Measurements from ENCODE around the gene ZFAND6. TPM values are rescaled to one million over a fixed set of nuclear protein-coding genes. Genes with fewer than 3 reads are reported as not detected.
"Not testable (repeated sequence)": the region's sequence is repeated elsewhere in the genome, so short reads cannot be mapped to it uniquely, and the experiment has no call there.

Gene ZFAND6
- total RNA-seq, 1 donor from 2014 or later = 43.5 TPM

DNA sequence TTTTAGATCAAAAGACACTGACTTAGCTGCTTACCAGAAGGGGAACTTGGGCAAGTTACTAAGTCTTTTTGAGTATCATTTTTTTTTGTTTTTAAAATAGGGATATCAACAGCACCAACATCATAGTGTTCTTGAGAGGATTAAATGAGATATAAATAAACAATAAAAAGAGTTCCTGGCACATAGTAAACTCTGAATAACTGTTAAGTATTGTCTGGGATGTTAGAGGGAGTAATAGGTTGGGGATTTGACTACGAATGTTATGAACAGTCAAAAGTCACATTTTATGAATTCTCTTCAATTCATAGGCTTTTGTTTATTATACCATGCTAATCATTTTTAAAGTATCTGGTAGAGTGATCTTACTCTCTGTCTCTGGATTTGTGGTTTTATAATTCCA lies 55.5 kb downstream of the ZFAND6 start:
- intact Hi-C loops (cut with micrococcal nuclease) = no loop called here
- H3K27me3 Mint-ChIP-seq = no peaks in the 10 kb centered on the region
- DNase-seq = no peak
- no peak overlapping the region for H3K27ac Mint-ChIP-seq
- no peak overlapping the region for H3K4me3 Mint-ChIP-seq
- H3K36me3 Mint-ChIP-seq (ENCODE audit: low read depth) = peaks cover 2% of the 10 kb centered on the region
- no peaks in the 10 kb centered on the region for H3K9me3 Mint-ChIP-seq
- H3K4me1 Mint-ChIP-seq = peaks cover 1% of the 10 kb centered on the region

DNA sequence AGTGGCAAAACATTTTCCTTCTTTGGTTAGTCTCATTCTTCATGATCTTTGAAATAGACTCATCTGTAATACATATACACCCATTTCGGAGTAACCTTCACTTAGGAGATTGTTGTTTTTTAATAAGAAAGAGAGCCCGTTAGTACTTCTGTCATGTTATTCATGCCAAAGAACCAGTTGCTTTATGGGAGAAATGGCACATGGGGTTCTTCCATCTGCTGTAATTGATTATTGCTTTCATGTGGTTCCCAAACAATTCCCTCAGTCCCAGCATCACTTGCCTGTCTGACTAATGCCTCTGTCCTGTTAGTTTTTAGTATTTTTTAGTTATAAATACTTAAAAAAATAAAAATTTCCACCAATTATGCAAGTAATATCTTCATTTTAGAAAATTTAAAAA lies 59.5 kb downstream of the ZFAND6 start:
- Mint-ChIP-seq H3K36me3 (ENCODE audit: low read depth) (peaks cover 19% of the 10 kb centered on the region), H3K27me3 (no peaks in the 10 kb centered on the region), H3K27ac (no peak overlapping the region), H3K4me1 (no peaks in the 10 kb centered on the region), H3K9me3 (no peaks in the 10 kb centered on the region), H3K4me3 (no peak overlapping the region)
- intact Hi-C loops (cut with micrococcal nuclease) = no loop called here
- no peak for DNase-seq

DNA sequence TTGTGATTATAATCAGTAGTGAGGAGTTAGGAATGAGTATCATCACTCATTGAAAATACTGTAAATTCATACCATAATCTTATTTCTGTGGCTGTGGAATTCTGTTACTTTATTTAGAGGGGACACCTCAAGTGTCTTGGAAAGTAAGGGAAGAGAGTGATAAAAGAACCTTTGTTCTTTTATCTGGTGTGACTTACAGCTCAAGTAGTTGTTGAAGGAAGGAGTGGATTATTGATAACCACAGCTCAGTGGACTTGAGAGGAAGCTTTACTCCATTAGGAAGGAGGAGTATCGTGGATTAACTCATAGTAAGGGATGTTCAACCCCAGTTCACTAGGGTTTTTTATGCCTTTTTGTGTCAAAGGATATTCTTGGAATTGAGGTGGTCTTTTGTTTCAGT lies 61.2 kb downstream of the ZFAND6 start:
- H3K36me3 Mint-ChIP-seq (ENCODE audit: low read depth) = peaks cover 27% of the 10 kb centered on the region
- no peak overlapping the region for H3K27ac Mint-ChIP-seq
- DNase-seq = no peak
- H3K27me3 Mint-ChIP-seq = no peaks in the 10 kb centered on the region
- intact Hi-C loops (cut with micrococcal nuclease) = no loop called here
- no peaks in the 10 kb centered on the region for H3K9me3 Mint-ChIP-seq
- H3K4me1 Mint-ChIP-seq = no peaks in the 10 kb centered on the region
- H3K4me3 Mint-ChIP-seq = no peak overlapping the region

DNA sequence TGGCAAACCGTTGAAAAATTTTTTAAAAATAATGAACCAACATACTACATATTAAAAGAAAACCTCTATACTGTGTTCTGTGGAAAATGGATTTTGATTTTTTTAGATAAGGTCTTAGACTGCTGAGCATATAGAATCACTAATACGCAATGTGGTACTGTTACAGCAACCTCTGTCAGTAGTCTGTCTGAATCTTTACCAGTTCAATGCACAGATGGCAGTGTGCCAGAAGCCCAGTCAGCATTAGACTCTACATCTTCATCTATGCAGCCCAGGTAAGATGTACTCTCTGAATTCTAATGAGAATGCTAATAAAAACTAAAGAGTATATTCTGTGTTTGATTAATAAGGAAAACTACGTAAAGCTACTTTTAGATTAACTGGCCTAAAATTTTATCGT lies 62.1 kb downstream of the ZFAND6 start:
- Mint-ChIP-seq H3K4me3 (no peak overlapping the region), H3K36me3 (ENCODE audit: low read depth) (peaks cover 33% of the 10 kb centered on the region), H3K4me1 (no peaks in the 10 kb centered on the region), H3K27ac (no peak overlapping the region), H3K27me3 (no peaks in the 10 kb centered on the region), H3K9me3 (no peaks in the 10 kb centered on the region)
- no peak for DNase-seq
- intact Hi-C loops (cut with micrococcal nuclease) = no loop called here

DNA sequence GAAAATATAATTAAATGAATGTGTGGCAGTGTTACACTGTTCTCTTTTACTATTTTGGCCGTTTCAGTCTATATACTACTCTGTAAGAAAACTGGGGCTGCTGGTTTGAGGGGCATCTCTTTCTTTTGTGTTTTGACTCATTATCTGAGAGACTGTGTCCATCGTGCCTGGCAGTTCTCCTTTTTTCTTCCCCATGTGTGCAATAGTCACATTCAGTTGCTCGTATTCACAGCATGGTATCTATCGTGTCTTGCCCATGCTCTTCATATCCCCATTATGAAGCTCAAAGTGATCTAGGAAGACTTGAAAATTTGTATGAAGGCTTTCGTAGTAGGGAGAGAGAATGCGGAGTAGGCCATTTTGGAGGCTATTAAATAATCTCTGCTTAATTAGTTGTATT lies 63.6 kb downstream of the ZFAND6 start:
- Mint-ChIP-seq H3K4me1 (no peaks in the 10 kb centered on the region), H3K9me3 (no peaks in the 10 kb centered on the region), H3K27me3 (no peaks in the 10 kb centered on the region), H3K36me3 (ENCODE audit: low read depth) (peaks cover 33% of the 10 kb centered on the region), H3K4me3 (no peak overlapping the region), H3K27ac (no peak overlapping the region)
- intact Hi-C loops (cut with micrococcal nuclease) = no loop called here
- no peak for DNase-seq

DNA sequence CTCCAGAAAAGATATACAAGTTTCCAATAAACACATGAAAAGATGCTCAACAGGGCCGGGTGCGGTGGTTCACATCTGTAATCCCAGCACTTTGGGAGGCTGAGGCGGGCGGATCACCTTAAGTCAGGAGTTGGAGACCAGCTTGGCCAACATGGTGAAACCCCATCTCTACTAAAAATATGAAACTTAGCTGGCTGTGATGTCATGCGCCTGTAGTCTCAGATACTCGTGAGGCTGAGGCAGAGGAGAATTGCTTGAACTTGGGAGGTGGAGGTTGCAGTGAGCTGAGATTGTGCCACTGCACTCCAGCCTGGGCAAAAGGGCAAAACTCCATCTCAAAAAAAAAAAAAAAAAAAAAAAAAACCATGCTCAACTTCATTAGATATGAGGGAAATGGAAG lies 67.8 kb downstream of the ZFAND6 start:
- DNase-seq; H3K9me3 Mint-ChIP-seq; intact Hi-C loops (cut with micrococcal nuclease); H3K27ac Mint-ChIP-seq; H3K4me1 Mint-ChIP-seq; H3K4me3 Mint-ChIP-seq; H3K27me3 Mint-ChIP-seq: not testable (repeated sequence)
- H3K36me3 Mint-ChIP-seq (ENCODE audit: low read depth) = peaks cover 26% of the 10 kb centered on the region

DNA sequence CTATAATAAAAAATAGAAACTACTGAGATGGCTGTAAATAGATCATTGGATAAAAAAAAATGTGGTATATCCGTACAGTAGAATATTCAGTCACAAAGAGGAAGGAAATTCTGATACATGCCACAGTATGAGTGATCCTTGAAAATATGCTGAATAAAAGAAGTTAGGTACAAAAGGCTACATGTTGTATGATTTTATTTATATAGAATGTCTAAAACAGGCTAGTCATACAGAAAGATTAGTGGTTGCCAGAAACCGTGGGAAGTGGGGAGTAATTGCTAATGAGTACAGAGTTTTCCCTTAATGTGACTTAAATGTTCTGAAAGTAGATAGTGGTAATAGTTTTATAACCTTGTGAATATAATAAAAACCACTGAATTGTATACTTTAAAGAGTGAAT lies 68.4 kb downstream of the ZFAND6 start:
- Mint-ChIP-seq H3K36me3 (ENCODE audit: low read depth) (peaks cover 27% of the 10 kb centered on the region), H3K4me1 (no peaks in the 10 kb centered on the region), H3K4me3 (no peak overlapping the region), H3K9me3 (no peaks in the 10 kb centered on the region), H3K27ac (no peak overlapping the region), H3K27me3 (no peaks in the 10 kb centered on the region)
- DNase-seq = no peak
- intact Hi-C loops (cut with micrococcal nuclease) = no loop called here

DNA sequence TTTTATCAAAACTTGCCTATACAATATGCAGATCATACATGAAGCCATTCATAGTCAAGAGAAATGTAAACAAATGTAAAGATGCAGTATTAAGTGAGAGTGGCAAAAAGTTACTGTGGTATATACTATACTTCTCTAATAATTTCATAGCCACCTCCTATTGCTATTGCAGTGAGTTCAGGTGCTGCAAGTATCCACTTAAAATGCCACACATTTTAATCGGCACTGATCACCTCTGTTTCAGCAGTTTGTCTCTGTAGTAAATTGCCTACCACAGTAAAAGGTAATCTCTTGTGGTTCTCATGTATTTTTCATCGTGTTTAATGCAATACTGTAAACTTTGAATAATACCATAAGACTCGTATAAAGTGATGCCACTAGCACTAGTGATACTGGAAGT lies 72.9 kb downstream of the ZFAND6 start:
- intact Hi-C loops (cut with micrococcal nuclease) = no loop called here
- Mint-ChIP-seq H3K27ac (no peak overlapping the region), H3K9me3 (no peaks in the 10 kb centered on the region), H3K4me3 (no peak overlapping the region), H3K36me3 (ENCODE audit: low read depth) (peaks cover 25% of the 10 kb centered on the region), H3K27me3 (no peaks in the 10 kb centered on the region), H3K4me1 (no peaks in the 10 kb centered on the region)
- no peak for DNase-seq

DNA sequence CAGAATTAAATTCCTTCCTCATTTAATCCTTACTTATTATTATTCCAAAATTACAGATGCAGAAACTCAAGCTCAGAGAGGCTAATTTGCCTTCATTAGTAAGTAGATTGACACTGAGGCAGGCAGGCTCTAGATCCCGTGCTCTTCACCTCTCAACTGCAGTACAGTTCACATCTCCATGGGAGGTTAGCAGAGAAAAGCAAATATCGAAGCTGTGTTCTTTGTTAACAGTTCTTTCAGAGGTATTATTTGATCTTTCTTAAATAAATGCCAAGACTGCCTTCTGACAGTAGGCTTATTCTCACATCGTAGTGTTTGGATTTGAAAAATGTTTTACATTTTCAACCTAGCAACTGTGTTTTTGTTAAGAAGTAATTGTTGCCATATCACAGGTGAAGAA lies 77.4 kb downstream of the ZFAND6 start:
- H3K27me3 Mint-ChIP-seq = no peaks in the 10 kb centered on the region
- no peak overlapping the region for H3K27ac Mint-ChIP-seq
- no peaks in the 10 kb centered on the region for H3K4me1 Mint-ChIP-seq
- H3K36me3 Mint-ChIP-seq (ENCODE audit: low read depth) = peaks cover 28% of the 10 kb centered on the region
- intact Hi-C loops (cut with micrococcal nuclease) = no loop called here
- H3K9me3 Mint-ChIP-seq = no peaks in the 10 kb centered on the region
- H3K4me3 Mint-ChIP-seq = no peak overlapping the region
- no peak for DNase-seq

DNA sequence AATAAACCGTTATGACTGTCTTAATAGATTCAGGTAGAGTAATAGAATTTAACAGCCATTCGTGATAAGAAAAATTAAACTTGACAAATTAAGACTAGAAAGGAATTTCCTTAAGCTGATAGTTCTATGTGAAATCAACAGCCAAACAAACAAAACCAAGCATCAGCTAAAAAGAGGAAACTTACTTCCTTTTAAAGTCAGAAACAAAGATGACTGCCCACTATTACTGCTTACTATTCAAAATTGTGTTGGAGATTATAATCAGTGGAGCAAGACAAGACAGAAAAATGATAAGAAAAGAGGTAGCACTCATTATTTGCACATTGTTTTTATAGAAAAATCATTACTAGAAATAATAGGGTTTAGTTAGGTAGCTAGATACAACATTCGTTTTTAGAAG lies 79.5 kb downstream of the ZFAND6 start:
- H3K4me1 Mint-ChIP-seq = no peaks in the 10 kb centered on the region
- no peaks in the 10 kb centered on the region for H3K9me3 Mint-ChIP-seq
- intact Hi-C loops (cut with micrococcal nuclease) = no loop called here
- no peak overlapping the region for H3K4me3 Mint-ChIP-seq
- H3K27ac Mint-ChIP-seq = no peak overlapping the region
- peaks cover 22% of the 10 kb centered on the region for H3K36me3 Mint-ChIP-seq (ENCODE audit: low read depth)
- peaks cover 2% of the 10 kb centered on the region for H3K27me3 Mint-ChIP-seq
- no peak for DNase-seq

DNA sequence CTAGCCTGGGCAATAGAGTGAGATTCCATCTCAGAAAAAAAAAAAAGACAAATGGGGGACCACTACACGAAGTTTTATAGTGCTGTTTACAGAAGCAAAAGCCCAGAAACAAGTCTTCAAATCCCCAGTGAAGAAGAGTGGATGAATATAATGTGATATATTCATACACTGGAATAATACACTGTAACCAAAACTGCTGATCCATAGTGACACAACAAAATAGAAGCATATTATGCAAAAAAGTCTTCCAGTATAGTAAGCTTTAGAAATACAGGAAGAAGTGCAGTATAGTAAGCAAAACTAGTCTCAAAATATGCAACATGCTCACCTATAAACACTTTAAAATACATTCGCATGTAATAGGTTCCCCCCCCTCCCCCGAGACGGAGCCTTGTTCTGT lies 81.4 kb downstream of the ZFAND6 start:
- no peak overlapping the region for H3K4me3 Mint-ChIP-seq
- no peak for DNase-seq
- peaks cover 10% of the 10 kb centered on the region for H3K27me3 Mint-ChIP-seq
- H3K9me3 Mint-ChIP-seq = no peaks in the 10 kb centered on the region
- H3K4me1 Mint-ChIP-seq = no peaks in the 10 kb centered on the region
- no peak overlapping the region for H3K27ac Mint-ChIP-seq
- H3K36me3 Mint-ChIP-seq (ENCODE audit: low read depth) = peaks cover 11% of the 10 kb centered on the region
- intact Hi-C loops (cut with micrococcal nuclease) = no loop called here

DNA sequence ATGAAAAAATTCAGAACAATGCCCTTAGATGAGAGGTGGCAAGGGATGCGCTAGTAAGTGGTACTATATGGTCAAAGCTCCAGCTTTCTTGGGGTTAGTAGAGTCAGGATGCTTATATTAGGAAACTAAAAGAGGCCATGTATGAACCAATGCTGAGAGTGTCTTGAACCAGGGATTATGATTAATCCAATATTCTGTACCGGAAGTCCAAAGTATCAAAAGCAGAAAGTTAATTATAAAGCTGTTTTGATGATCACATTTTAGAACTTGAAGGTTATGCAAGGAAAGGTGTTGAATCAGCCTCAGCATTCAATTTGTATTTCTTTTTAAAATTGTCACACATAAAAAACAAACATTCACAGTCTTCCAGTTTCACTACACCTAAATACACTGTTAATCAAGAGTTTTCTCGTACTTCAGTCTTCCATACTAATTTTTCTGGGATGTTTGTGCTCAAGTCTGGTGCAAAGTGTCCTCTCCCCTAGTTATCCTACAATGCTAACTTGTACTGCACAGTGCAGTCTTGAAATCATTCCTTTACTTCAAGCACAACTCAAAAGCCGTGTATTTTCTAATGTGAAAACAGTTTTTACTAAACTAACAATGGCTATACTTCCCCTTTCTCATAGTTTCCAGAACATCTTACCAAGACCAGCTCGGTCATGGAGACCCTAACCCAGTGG lies 82.6 kb downstream of the ZFAND6 start:
- no peak overlapping the region for H3K27ac Mint-ChIP-seq
- peaks cover 21% of the 10 kb centered on the region for H3K27me3 Mint-ChIP-seq
- intact Hi-C loops (cut with micrococcal nuclease) = no loop called here
- peaks cover 10% of the 10 kb centered on the region for H3K36me3 Mint-ChIP-seq (ENCODE audit: low read depth)
- H3K9me3 Mint-ChIP-seq = no peaks in the 10 kb centered on the region
- no peak overlapping the region for H3K4me3 Mint-ChIP-seq
- no peaks in the 10 kb centered on the region for H3K4me1 Mint-ChIP-seq
- no peak for DNase-seq

DNA sequence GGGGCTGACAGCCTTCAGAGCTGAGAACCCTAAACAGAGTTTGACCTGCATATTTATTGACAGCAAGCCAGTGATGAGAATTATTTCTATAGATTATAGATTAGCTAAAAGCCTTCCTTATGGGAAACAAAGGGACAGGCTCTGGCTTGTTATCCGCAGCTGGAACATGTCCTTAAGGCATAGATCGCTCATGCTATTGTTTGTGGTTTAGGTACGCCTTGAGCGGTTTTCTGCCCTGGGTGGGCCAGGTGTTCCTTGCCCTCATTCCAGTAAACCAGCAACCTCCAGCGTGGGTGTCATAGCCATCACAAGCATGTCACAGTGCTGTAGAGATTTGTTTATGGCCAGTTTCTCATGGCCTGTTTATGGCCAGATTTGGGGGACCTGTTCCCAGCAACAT lies 83.2 kb downstream of the ZFAND6 start:
- Mint-ChIP-seq H3K36me3 (ENCODE audit: low read depth) (peaks cover 5% of the 10 kb centered on the region), H3K27me3 (peaks cover 23% of the 10 kb centered on the region), H3K27ac (no peak overlapping the region), H3K4me3 (no peak overlapping the region), H3K9me3 (no peaks in the 10 kb centered on the region), H3K4me1 (no peaks in the 10 kb centered on the region)
- no peak for DNase-seq
- intact Hi-C loops (cut with micrococcal nuclease) = no loop called here

DNA sequence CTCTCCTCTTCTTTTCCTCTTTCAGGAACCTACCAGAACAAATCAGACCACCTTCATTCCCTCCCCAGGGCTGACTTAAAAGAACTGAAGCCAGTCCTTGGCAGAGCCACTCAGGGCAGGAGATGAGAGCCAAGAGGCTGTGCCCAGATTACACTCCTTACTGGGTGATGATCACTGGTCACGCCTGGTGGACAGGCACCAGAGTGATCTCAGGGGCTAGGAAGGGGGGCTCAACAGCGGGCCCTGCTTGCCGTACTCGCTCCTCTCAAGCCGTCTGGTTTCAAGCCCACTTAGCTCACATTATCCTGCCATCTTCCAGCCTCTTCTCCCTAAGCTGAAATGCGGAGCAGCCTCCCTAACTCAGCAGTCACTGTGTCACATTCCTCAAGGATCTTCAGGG lies 91.7 kb downstream of the ZFAND6 start:
- Mint-ChIP-seq H3K4me1 (peaks cover 33% of the 10 kb centered on the region), H3K27me3 (peaks cover 19% of the 10 kb centered on the region), H3K27ac (no peak overlapping the region), H3K9me3 (no peaks in the 10 kb centered on the region), H3K4me3 (no peak overlapping the region), H3K36me3 (ENCODE audit: low read depth) (peaks cover 21% of the 10 kb centered on the region)
- no peak for DNase-seq
- intact Hi-C loops (cut with micrococcal nuclease) = loop anchor here (10.0 kb wide), 1 partner anchor 256 kb away; the partner anchor contains the start of gene MTHFS

DNA sequence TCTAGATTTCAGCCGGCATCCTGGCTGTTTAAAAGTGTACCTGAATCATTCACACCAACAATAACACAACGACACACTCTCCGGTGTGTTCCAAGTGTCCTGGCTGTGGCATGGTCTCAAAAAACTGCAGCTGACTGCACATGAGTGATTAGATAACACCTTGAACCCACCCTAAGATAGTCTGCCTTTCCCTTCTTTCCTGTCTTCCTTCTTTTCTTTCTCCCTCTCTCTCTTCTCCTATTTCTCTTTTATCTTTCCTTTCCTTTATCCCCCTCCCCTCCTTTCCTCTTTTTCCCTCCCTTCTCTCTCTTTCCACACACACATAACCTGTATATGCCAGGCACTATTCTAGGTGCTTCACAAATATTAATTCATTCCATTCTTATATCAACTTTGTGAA lies 92.1 kb downstream of the ZFAND6 start:
- H3K9me3 Mint-ChIP-seq = no peaks in the 10 kb centered on the region
- H3K4me3 Mint-ChIP-seq = peak overlapping the region; percentile 85
- intact Hi-C loops (cut with micrococcal nuclease) = loop anchor here (10.0 kb wide), 1 partner anchor 257 kb away; the partner anchor contains the start of gene MTHFS
- H3K36me3 Mint-ChIP-seq (ENCODE audit: low read depth) = peaks cover 21% of the 10 kb centered on the region
- H3K4me1 Mint-ChIP-seq = peaks cover 33% of the 10 kb centered on the region
- DNase-seq = no peak
- no peak overlapping the region for H3K27ac Mint-ChIP-seq
- peaks cover 15% of the 10 kb centered on the region for H3K27me3 Mint-ChIP-seq
